PFSK-1 (cell line): ENCODE measurements around the gene ZNF2.

Experiments
- FOXP2 ChIP-seq: optimal IDR thresholded peaks from 2 replicates; pipeline ENCODE3; 2011; ENCODE audit warnings: borderline replicate concordance, control low read depth, inconsistent platforms; ENCODE audit not compliant: insufficient read depth; ENCODE audit errors: extremely low read length, extremely low read depth
- POLR2AphosphoS5 ChIP-seq: IDR thresholded peaks from 2 replicates; pipeline ENCODE4 v1.6.1; 2012; ENCODE audit warnings: low read depth, mild to moderate bottlenecking, control low read depth, low read length, moderate library complexity
- REST ChIP-seq, 2 experiments: IDR thresholded peaks; 2 replicates each; pipeline versions ENCODE4 v1.6.1 to v1.8.0; 2011 to 2012; ENCODE audit warnings: low read depth in 2 of 2, low read length in 2 of 2, control low read depth in 1 of 2, inconsistent platforms in 1 of 2, mild to moderate bottlenecking in 1 of 2, moderate library complexity in 1 of 2; ENCODE audit not compliant: insufficient read depth in 1 of 2
- SIN3A ChIP-seq: IDR thresholded peaks from 2 replicates; pipeline ENCODE4 v1.6.1; 2012; ENCODE audit warnings: mild to moderate bottlenecking, low read length, moderate library complexity, borderline replicate concordance; ENCODE audit not compliant: insufficient read depth
- TAF1 ChIP-seq: IDR thresholded peaks from 2 replicates; pipeline ENCODE4 v1.6.1; 2012; ENCODE audit warnings: low read length, control low read depth, borderline replicate concordance; ENCODE audit not compliant: insufficient read depth

The ZNF2 gene

GRCh38 chr2:95159690-95160449, 5.7 kb upstream of the ZNF2 start, which contains the start of gene ZNF514:
Gene ZNF514, minus strand, starts transcription at chr2:95159848. Its CDS starts 6,595 bp downstream, at chr2:95153253.
- TF ChIP-seq POLR2AphosphoS5 (no peak), REST (IDR thresholded peaks at IDR 0.05; ENCODE audit: insufficient read depth in 1 of 2, low read depth in 2 of 2, low read length in 2 of 2) (no peak), TAF1 (no peak), SIN3A (no peak), FOXP2 (no peak)

- no peak for TF ChIP-seq REST (IDR thresholded peaks at IDR 0.05; ENCODE audit: insufficient read depth in 1 of 2, low read depth in 2 of 2, low read length in 2 of 2)
- TF ChIP-seq TAF1 = no peak; the same call in 1 of the 2 replicates
- TF ChIP-seq SIN3A = no peak
- TF ChIP-seq POLR2AphosphoS5 = no peak
- no peak for TF ChIP-seq FOXP2
Observed at GRCh38 chr2:95165030-95165370, 609 bp upstream of the ZNF2 start.

- no peak for TF ChIP-seq FOXP2
- TF ChIP-seq TAF1 = no peak
- no peak for TF ChIP-seq POLR2AphosphoS5
- no peak for TF ChIP-seq SIN3A
- TF ChIP-seq REST (IDR thresholded peaks at IDR 0.05; ENCODE audit: insufficient read depth in 1 of 2, low read depth in 2 of 2, low read length in 2 of 2) = no peak
Observed at GRCh38 chr2:95166065-95166763, 605 bp downstream of the ZNF2 start.

- TF ChIP-seq POLR2AphosphoS5 = no peak
- no peak for TF ChIP-seq REST (IDR thresholded peaks at IDR 0.05; ENCODE audit: insufficient read depth in 1 of 2, low read depth in 2 of 2, low read length in 2 of 2)
- no peak for TF ChIP-seq SIN3A
- no peak for TF ChIP-seq TAF1
- no peak for TF ChIP-seq FOXP2
Observed at GRCh38 chr2:95171902-95172301, 6.3 kb downstream of the ZNF2 start.
